K562 (cell line): ENCODE measurements around the gene PLPP4. TPM values are rescaled to one million over a fixed set of nuclear protein-coding genes. Genes with fewer than 3 reads are reported as not detected.

Source experiments
- ATAC-seq: fragments of 200-7000 bp; cut with Tn5 transposase; 3 replicates; pipeline ENCODE4 v1.9.1; 2020; ENCODE audit warnings: moderate library complexity
- BruUV-seq: library from RNA; stranded (reverse); fragments of 400-500 nt; replicated peaks from 2 replicates; lab custom pipeline; 2021; lab: Mats Ljungman, UMichigan
- CTCF ChIA-PET: fragments of 300-600 bp; formaldehyde crosslinking; extraction: SDS; loops from one replicate; lab custom pipeline; 2021; ENCODE audit warnings: low intra/inter-chr PET ratio; lab: Yijun Ruan, JAX
- POLR2A ChIA-PET: fragments of 300-600, 350-650 bp; sonication (Branson Sonifier 250); formaldehyde crosslinking; extraction: SDS; loops from one replicate; lab custom pipeline; 2021; ENCODE audit warnings: antibody characterized with exemption, inconsistent platforms; lab: Yijun Ruan, JAX
- DNase-seq, 4 experiments: peaks; one replicate each; pipeline versions ENCODE4 v3.0.0 to v3.0.0-alpha.2; 2011 to 2018; ENCODE audit warnings: low spot score in 3 of 4, mixed read lengths in 3 of 4; ENCODE audit errors: extremely low read depth in 1 of 4
- FAIRE-seq: peaks from 2 replicates; lab custom pipeline; 2011; peaks lifted over from hg19 to GRCh38; lab: Jason Lieb, UNC
- H2AFZ ChIP-seq: 2 replicates; pipeline ENCODE4 v1.6.0; 2011; ENCODE audit warnings: low read depth, low read length, control low read depth, inconsistent platforms
- H3K27ac ChIP-seq: fragments of 200-600 bp; 3 replicates; pipeline ENCODE4 v1.8.0; 2011; ENCODE audit warnings: low read depth, mild to moderate bottlenecking, control low read depth, inconsistent platforms, low read length, moderate library complexity, mixed read lengths; ENCODE audit errors: extremely low read depth
- H3K27me3 ChIP-seq, 2 experiments: fragments of 300-600 bp in 1 of 2; 2 replicates in 1 of 2; 3 replicates in 1 of 2; pipeline versions ENCODE4 v1.6.0 to v1.8.0; 2011; ENCODE audit warnings: inconsistent platforms in 2 of 2, low read length in 2 of 2, mild to moderate bottlenecking in 1 of 2, mixed read lengths in 1 of 2, moderate library complexity in 1 of 2; ENCODE audit not compliant: control insufficient read depth in 2 of 2, insufficient read depth in 2 of 2
- H3K36me3 ChIP-seq: fragments of 300-600 bp; 3 replicates; pipeline ENCODE4 v1.8.0; 2011; ENCODE audit warnings: mild to moderate bottlenecking, low read length, inconsistent platforms; ENCODE audit not compliant: control insufficient read depth, insufficient read depth
- H3K4me1 ChIP-seq, 2 experiments: fragments of 200-600 bp in 1 of 2; replicated peaks in 1 of 2; 2 replicates in 1 of 2; 3 replicates in 1 of 2; pipeline versions ENCODE4 v1.5.1 to v1.8.0; 2011; ENCODE audit warnings: inconsistent platforms in 2 of 2, low read length in 2 of 2, mild to moderate bottlenecking in 1 of 2, mixed read lengths in 1 of 2, moderate library complexity in 1 of 2; ENCODE audit not compliant: control insufficient read depth in 2 of 2, insufficient read depth in 2 of 2
- H3K4me2 ChIP-seq: 2 replicates; pipeline ENCODE4 v1.6.1; 2011; ENCODE audit warnings: low read length, control low read depth, inconsistent platforms, mixed read lengths; ENCODE audit not compliant: insufficient read depth
- H3K4me3 ChIP-seq: fragments of 200-600 bp; sonication (generic), shearing (Covaris generic); 2 replicates; pipeline ENCODE4 v1.5.1; 2016; ENCODE audit warnings: control low read depth, inconsistent platforms
- H3K79me2 ChIP-seq: fragments of 200-600 bp; 3 replicates; pipeline ENCODE4 v1.8.0; 2011; ENCODE audit warnings: low read length, inconsistent platforms; ENCODE audit not compliant: control insufficient read depth, insufficient read depth
- H3K9ac ChIP-seq, 2 experiments: 2 replicates each; pipeline versions ENCODE4 v1.6.0 to v1.6.1; 2011; ENCODE audit warnings: low read depth in 2 of 2, low read length in 2 of 2, control low read depth in 1 of 2, inconsistent platforms in 1 of 2, mild to moderate bottlenecking in 1 of 2, mixed read lengths in 1 of 2; ENCODE audit not compliant: insufficient read depth in 1 of 2
- H3K9me1 ChIP-seq: one replicate; pipeline ENCODE4 v1.6.0; 2011; ENCODE audit warnings: inconsistent platforms, mild to moderate bottlenecking, low read length, moderate library complexity; ENCODE audit not compliant: control insufficient read depth, insufficient read depth
- H3K9me3 ChIP-seq: replicated peaks from 2 replicates; pipeline ENCODE4 v1.5.1; 2011; ENCODE audit warnings: low read depth, low read length, inconsistent platforms; ENCODE audit not compliant: control insufficient read depth, insufficient read depth
- H4K20me1 ChIP-seq: replicated peaks from 2 replicates; pipeline ENCODE4 v1.6.1; 2011; ENCODE audit warnings: low read length, inconsistent platforms, mixed read lengths; ENCODE audit not compliant: control insufficient read depth, insufficient read depth
- SFPQ ChIP-seq: fragments of 200-400 bp; formaldehyde crosslinking; IDR thresholded peaks from 2 replicates; pipeline ENCODE4 v1.6.1; 2017; ENCODE audit warnings: mild to moderate bottlenecking, low read depth, low read length, moderate library complexity
- WGBS: fragments of 100-300 bp; shearing (Covaris generic); methylation state at CpG from one replicate; pipeline ENCODE4 v1.1.6; 2016; ENCODE audit warnings: low coverage, mixed read lengths; ENCODE audit not compliant: insufficient coverage; ENCODE audit errors: missing lambda C conversion rate; 5-methylcytosine and 5-hydroxymethylcytosine counted together
- in situ Hi-C: fragments of 300-500 bp; cut with MboI; formaldehyde crosslinking; loops from 4 replicates; pipeline ENCODE4 v1.15.0; 2018; ENCODE audit warnings: inconsistent platforms, mixed read lengths
- intact Hi-C: fragments of 100-400 bp; cut with micrococcal nuclease; formaldehyde crosslinking; loops from 2 replicates; pipeline ENCODE4 v1.14.2; 2022
- polyA plus RNA-seq, 8 experiments: library from polyadenylated mRNA; depleted of rRNA in 4 of 8; stranded (reverse) in 5 of 8; unstranded in 3 of 8; fragments of >200 nt; fragmentation: Nextera tagmentation in 2 of 8; fragmentation: Illumina TruSeq in 1 of 8; extraction: Ambion mirVana in 2 of 8; extraction: Trizol in 1 of 8; gene quantifications; 2 replicates each; pipeline versions ENCODE4 v1.2.1 to v1.2.3, GENCODE V29; 2011 to 2014; ENCODE audit warnings: inconsistent platforms in 1 of 8, missing spikeins in 1 of 8
- total RNA-seq, 7 experiments: library from RNA; depleted of rRNA in 6 of 7; stranded (reverse); fragments of >200 nt in 6 of 7; fragmentation: Illumina TruSeq in 2 of 7; extraction: Trizol in 2 of 7; gene quantifications; 2 replicates each; pipeline versions ENCODE4 v1.2.1 to v1.2.3, GENCODE V29; 2011 to 2021; ENCODE audit warnings: low replicate concordance in 1 of 7
- TF ChIP-seq, protein P1 (sequence below): sonication (generic); formaldehyde crosslinking; IDR thresholded peaks from 2 replicates; pipeline ENCODE4 v1.8.0; 2022; ENCODE audit warnings: missing genetic modification reagents, mild to moderate bottlenecking, moderate library complexity, borderline replicate concordance

PLPP4 gene
- total and polyA plus RNA-seq, 9 of the 15 experiments (the other 6 are each of a cell fraction or from before 2014, with no cell fraction given) = 0.08 TPM; not detected in 8

GRCh38 chr10:120562956-120563355 lies 105.9 kb downstream of the PLPP4 start:
- Histone ChIP-seq H3K9ac (no peak overlapping the region), H4K20me1 (no peaks in the 10 kb centered on the region), H3K4me3 (no peak overlapping the region), H3K36me3 (no peaks in the 10 kb centered on the region), H3K79me2 (no peaks in the 10 kb centered on the region), H3K9me1 (no peaks in the 10 kb centered on the region)
- intact Hi-C loops (no loop called here), in situ Hi-C loops (no loop called here)
- POLR2A ChIA-PET = no interaction called here
- BruUV-seq = no TSS peak
- FAIRE-seq (no peak), DNase-seq (no peak), ATAC-seq (no peak)
- 15% methylated on average over 7 of the region's 9 CpGs for WGBS
- TF ChIP-seq SFPQ = no peak
- TF ChIP-seq, protein P1, sequence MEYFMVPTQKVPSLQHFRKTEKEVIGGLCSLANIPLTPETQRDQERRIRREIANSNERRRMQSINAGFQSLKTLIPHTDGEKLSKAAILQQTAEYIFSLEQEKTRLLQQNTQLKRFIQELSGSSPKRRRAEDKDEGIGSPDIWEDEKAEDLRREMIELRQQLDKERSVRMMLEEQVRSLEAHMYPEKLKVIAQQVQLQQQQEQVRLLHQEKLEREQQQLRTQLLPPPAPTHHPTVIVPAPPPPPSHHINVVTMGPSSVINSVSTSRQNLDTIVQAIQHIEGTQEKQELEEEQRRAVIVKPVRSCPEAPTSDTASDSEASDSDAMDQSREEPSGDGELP (CRISPR knock-in tag) = no peak
- TF ChIP-seq, all 486 proteins: peak for 0
- CTCF ChIA-PET = no interaction called here
- no peak overlapping the region for H3K27ac ChIP-seq
- no peaks in the 10 kb centered on the region for H3K4me1 ChIP-seq
- H2AFZ ChIP-seq = no peak overlapping the region
- no peaks in the 10 kb centered on the region for H3K9me3 ChIP-seq
- H3K27me3 ChIP-seq = no peaks in the 10 kb centered on the region
- H3K4me2 ChIP-seq = no peak overlapping the region
